ENCODE results near the gene EIF1.

Gene EIF1

DNA sequence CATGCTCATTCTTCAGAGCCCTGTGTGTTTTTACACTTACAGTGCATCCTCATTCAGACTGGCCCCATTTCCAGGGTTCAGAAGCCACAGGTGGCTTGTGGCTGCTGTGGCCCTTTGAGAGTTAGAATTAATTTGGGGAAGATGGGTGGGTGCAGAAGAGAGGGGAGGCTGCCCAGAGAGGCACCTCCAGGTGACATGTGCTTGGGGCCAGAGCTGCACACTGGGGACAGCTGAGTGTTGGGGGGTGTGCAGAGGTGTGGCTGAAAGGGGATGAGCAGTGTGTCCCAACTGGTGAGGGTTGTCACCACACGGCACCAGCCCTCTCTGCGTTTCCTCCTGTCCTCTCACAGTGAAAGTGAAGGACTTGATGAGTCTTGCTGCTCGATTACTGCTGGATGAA lies 6.9 kb upstream of the EIF1 start:
- TF ChIP-seq GATA2 (IDR thresholded peaks at IDR 0.05; ENCODE audit: low read depth, low read length) (no peak), GATA3 (IDR thresholded peaks at IDR 0.05; ENCODE audit: low read depth, low read length) (no peak)

DNA sequence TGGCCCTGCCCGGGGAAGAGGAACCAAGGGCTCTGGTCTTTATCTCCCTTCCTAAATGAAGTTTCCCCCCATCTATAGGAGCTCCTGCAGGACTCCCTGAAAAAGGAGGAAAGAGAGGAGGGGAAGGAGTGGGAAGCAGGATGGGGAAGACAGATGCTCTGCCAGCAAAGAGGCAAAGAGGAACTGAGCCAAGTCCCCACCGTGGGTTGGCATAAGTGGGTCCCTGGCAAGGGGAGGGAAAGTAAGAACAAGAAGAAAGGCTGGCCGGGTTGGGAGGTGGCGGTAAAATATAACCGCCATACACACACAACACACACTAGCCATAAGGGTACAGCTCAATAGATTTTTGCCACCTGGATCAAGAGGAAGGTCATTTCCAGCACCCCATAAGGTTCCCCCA lies 6.1 kb upstream of the EIF1 start:
- no peak for TF ChIP-seq GATA2 (IDR thresholded peaks at IDR 0.05; ENCODE audit: low read depth, low read length)
- no peak for TF ChIP-seq GATA3 (IDR thresholded peaks at IDR 0.05; ENCODE audit: low read depth, low read length)

DNA sequence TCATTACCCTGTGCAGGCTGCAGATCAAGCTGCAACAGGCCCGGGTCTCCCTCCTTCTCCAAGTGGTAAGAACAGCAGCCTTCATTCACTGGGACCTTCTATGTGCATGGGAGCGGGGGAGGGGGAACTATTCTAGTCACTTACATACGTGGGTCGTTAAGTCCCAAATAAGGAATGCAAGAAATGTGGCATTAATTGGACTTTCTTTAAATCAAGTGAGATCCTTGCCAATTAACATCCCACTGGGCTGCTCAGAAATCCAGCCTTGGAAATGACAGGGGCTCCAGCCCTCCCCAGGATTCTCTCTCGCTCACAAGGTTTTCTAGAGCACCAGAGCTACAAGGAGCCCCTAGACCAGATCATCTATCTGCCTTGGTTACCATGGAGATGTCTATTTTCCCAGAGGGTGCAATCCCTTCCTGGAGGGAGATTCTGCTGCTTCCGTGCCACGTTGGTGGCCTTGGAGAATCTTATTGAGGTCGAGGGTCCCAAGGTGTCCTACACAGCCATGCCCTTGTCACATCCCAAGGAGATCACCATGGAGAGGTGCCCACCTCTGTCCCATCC lies 5.2 kb upstream of the EIF1 start:
- TF ChIP-seq GATA2 (IDR thresholded peaks at IDR 0.05; ENCODE audit: low read depth, low read length) (no peak), GATA3 (IDR thresholded peaks at IDR 0.05; ENCODE audit: low read depth, low read length) (no peak)

DNA sequence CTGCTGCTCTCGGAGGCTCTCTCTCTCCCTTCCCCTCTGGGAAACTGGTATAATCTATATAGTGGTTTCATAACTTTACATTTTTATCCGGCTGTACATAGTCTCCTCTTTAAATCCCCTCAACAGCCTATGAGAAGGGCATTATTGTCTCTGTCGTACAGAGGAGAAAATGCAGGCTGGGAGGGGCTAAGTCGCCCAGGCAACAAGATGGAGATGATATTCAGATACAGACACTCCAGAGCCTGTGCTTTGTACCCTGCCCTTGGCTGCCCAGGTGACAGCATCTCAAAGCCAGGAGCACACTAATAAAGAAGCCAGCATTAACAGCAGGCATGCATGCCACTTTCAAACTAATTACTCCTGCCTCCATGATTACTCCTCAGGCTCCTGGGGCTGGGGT lies 4.7 kb upstream of the EIF1 start:
- TF ChIP-seq GATA3 (IDR thresholded peaks at IDR 0.05; ENCODE audit: low read depth, low read length), result peak; percentile 48
- TF ChIP-seq GATA2 (IDR thresholded peaks at IDR 0.05; ENCODE audit: low read depth, low read length), result peak; percentile 79

DNA sequence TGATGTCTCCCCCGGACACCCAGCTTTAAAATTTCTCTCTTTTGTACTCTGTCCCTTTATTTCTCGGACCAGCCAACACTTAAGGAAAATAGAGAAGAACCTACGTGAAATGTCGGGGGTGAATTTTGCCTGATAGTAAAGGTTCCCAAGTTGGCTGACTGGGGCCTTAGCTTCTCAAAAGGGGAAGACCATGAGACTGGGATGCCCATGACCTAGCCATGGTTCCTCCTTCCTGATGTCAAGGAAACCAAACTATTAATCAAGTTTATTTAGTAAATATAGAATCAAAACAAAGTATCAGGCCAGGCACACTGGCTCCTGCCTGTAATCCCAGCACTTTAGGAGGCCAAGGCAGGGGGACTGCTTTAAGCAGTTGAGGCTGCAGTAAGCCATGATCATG lies 2.4 kb upstream of the EIF1 start:
- TF ChIP-seq GATA3 (IDR thresholded peaks at IDR 0.05; ENCODE audit: low read depth, low read length) (no peak), GATA2 (IDR thresholded peaks at IDR 0.05; ENCODE audit: low read depth, low read length) (no peak)

DNA sequence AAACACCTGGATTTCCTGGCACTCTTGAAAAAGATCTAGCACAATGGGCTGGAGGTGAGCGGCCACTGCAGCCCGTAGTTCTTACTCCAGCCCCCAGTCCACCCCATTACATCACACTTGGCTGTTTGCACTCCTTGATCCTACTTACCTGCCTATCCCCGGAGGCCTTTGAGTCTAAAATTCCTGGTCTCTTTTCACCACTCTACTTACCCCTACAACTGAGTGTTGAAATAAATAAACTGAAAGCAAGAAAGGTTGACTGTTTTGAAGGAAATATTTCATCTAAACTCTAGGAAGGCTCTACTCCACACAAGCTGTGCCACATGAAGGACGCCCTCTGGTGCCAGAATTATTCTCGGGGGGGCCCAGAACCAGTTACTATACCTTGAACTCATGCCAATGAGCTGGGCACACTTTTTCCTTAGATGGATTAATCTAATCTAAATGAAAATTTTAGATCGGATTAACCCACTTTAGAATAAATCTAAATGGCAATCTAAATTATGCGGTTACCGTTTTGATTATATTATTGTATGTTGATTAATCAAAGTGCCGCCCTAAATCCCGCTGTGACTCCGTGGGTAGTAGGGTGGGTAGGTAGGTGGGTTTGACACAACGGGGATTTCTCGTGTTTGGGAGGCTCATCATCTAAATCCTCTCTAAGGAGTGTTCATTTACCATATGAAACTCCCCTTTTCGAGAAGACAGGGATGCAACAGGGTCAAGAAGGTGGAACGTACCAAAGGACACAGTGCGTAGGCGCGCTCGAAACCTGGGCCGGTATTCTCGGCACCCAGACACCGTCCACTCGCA lies 651 bp upstream of the EIF1 start:
- TF ChIP-seq GATA2 (IDR thresholded peaks at IDR 0.05; ENCODE audit: low read depth, low read length) (no peak), GATA3 (IDR thresholded peaks at IDR 0.05; ENCODE audit: low read depth, low read length) (no peak)

DNA sequence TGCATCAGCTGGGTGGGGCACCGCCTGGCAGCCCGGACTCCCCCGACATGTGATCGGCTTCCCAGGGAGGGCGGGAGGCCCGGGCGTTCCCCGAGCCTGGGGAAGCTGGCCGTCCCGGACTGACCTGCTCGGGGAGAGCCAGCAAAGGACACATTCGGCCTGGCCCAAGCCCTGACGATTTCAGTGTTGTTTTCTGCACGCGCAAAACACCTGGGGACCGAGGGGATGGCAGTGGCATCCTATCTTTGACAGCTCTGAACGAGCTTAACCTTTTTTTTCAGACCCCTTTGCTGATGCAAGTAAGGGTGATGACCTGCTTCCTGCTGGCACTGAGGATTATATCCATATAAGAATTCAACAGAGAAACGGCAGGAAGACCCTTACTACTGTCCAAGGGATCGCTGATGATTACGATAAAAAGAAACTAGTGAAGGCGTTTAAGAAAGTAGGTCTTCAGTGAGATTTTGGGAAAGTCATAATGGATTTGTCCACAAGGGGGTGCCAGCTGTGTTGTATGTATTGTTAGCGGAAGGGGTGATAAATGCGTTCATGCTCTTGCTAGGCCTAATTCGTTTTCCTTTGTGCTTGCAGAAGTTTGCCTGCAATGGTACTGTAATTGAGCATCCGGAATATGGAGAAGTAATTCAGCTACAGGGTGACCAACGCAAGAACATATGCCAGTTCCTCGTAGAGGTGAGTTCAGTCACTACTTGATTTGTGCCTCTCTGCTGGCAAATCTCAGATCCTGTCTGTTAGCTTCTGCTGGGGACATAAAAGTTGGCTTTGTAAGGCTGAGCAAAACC lies 1.0 kb downstream of the EIF1 start:
- TF ChIP-seq GATA3 (IDR thresholded peaks at IDR 0.05; ENCODE audit: low read depth, low read length), result no peak
- no peak for TF ChIP-seq GATA2 (IDR thresholded peaks at IDR 0.05; ENCODE audit: low read depth, low read length)

DNA sequence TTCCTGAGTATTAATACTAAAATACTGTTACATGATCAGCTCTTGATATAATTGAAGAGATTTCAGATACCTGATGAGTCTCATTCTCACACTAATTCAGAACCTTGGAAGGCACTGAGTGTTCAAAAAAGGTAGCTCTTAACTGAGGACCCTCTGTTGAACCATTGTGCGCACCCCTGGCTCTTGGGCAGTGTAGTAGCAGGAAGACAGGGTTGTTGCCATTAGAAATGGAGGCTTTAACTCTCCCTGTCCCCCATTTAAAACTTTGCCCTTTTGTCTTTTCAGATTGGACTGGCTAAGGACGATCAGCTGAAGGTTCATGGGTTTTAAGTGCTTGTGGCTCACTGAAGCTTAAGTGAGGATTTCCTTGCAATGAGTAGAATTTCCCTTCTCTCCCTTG lies 1.8 kb downstream of the EIF1 start:
- no peak for TF ChIP-seq GATA2 (IDR thresholded peaks at IDR 0.05; ENCODE audit: low read depth, low read length)

DNA sequence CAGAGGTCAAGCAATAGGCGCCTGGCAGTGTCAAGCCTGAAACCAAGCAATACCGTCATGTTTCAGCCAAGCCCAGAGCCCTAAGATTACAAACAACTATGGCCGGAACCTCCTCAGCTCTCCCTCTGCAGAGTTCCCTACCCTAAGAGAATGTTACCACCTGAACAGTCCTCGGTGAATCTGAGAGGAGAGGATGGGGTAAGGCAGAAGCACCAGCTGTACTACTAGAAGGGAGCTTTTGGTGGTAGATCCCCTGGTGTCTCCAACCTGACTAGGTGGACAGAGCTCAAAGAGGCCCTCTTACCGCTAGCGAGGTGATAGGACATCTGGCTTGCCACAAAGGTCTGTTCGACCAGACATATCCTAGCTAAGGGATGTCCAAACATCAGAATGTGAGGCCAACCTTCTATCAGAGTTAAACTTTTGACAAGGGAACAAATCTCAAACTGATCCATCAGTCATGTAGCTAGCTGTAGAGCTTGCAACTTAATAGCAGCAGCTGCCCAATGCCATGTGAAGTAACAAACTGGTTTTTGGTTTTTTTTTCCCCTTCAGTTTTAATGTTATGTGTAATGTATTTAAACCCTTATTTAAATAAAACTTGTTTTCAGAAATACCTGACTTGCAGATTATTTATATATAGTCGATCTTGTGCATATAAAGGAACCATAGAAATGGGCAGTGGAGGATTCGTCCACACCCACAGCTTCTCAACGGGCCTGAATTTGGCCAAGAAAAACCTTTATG lies 2.5 kb downstream of the EIF1 start:
- no peak for TF ChIP-seq GATA3 (IDR thresholded peaks at IDR 0.05; ENCODE audit: low read depth, low read length)
- no peak for TF ChIP-seq GATA2 (IDR thresholded peaks at IDR 0.05; ENCODE audit: low read depth, low read length)

DNA sequence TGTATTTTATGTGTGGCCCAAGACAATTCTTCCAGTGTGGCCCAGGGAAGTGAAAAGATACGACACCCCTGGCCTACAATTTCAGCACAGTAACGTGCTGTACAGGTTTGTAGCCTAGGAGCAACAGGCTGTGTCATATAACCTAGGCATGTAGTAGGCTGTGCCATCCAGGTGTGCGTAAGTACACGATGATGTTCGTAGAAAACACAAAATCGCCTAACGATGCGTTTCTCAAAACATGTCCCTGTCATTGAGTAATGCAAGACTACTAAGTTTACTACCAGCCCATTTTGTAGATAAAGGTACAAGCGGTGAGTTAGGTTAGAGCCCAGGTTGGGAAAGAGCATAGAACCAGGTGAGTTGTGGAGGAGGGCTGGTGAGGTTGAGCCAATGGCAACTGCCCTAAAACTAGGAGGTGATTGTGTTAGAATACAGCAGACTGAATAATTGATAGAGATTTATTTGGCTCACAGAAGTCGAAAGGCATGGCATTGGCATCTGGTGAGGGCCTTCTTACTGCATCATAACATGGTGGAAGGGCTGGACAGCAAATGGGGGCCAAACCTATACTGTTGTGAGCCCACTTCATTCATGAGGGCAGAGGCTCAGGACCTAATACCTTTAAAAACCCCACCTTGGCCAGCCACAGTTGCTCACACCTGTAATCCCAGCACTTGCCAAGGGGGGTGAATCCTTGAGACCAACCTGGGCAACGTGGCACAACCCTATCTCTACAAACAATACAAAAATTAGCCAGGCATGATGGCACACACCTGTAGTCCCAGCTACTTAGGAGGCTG lies 4.2 kb downstream of the EIF1 start:
- TF ChIP-seq GATA2 (IDR thresholded peaks at IDR 0.05; ENCODE audit: low read depth, low read length) (no peak), GATA3 (IDR thresholded peaks at IDR 0.05; ENCODE audit: low read depth, low read length) (no peak)

DNA sequence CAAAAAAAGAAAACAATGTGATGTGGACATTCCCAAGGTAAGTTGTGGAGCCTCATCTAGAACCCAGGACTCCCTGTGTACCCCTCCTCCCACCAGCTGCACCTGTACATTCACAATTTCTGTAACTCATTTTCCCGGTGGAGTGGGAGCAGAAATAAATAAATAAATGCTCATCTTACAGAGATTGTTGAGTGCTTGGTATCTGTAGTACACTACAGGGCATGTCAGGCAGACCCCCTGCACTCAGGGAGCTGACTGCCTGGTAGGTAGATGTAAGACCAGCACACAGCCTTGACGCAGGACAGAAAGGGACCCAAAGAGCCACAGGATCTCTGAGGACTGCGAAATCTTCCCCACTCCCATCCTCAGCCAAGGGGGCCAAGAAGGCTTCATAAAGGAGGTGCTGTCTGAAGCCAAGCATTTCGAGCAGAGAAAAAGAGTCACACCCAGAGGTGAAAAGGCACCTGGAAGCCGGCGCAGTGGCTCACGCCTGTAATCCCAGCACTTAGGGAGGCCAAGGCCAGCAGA lies 6.5 kb downstream of the EIF1 start:
- TF ChIP-seq GATA3 (IDR thresholded peaks at IDR 0.05; ENCODE audit: low read depth, low read length), result no peak
- no peak for TF ChIP-seq GATA2 (IDR thresholded peaks at IDR 0.05; ENCODE audit: low read depth, low read length)

DNA sequence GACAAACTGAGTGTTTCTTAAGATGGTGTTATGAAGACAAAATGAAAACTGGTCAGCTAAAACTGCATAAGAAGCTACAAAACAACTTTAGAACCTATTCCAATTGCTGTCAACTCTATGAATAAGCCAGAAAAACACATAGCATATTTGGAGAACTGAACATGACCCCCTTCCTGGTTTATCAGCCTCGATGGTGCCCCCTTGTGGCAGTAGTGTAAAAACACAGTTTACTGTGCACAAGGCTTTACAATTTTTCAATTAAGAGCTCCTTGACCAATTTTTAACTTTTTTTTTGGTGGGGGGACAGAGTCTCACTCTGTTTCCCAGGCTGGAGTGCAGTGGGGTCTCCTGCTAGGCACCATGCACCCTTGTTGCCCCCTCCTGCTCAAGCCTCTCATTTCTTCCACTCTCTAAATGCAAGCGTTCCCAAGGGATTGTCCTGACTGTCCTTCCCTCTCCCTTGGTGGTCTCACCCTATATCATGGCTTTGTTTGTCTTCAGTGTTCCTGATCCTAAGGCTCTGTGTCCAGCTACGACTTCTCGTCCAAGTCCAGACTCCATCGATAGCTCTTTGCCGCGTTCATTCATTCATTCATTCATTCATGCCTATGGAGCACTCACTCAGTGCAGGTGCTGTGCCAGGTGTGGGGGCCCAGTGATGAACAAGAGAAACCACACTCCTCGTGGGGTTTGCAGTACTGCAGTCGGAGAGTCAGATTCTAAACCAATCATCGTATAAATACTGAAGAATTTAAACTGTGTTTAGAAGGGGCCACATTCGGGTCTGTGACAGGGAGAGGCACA lies 7.5 kb downstream of the EIF1 start:
- TF ChIP-seq GATA3 (IDR thresholded peaks at IDR 0.05; ENCODE audit: low read depth, low read length), result no peak
- no peak for TF ChIP-seq GATA2 (IDR thresholded peaks at IDR 0.05; ENCODE audit: low read depth, low read length)

Measured in SH-SY5Y (cell line).